Testis (tissue), 3 donors: ENCODE measurements around the gene ALG9. TPM values are rescaled to one million over a fixed set of nuclear protein-coding genes. Genes with fewer than 3 reads are reported as not detected.

ENCODE experiments used
- DNase-seq: peaks from one replicate; pipeline ENCODE4 v3.0.0-alpha.2; 2019
- H3K27ac ChIP-seq, 2 donors: fragments of 200-600 bp; sonication (generic); one replicate each; pipeline ENCODE4 v1.5.1; 2019
- H3K27me3 ChIP-seq: fragments of 200-600 bp; sonication (generic); one replicate; pipeline ENCODE4 v1.5.1; 2019
- H3K36me3 ChIP-seq: fragments of 200-600 bp; sonication (generic); one replicate; pipeline ENCODE4 v1.5.1; 2017; ENCODE audit warnings: low read depth; ENCODE audit errors: missing control alignments
- H3K4me1 ChIP-seq: fragments of 200-600 bp; sonication (generic); one replicate; pipeline ENCODE4 v1.5.1; 2019
- H3K4me3 ChIP-seq, 2 donors: fragments of 200-600 bp; sonication (generic); one replicate each; pipeline ENCODE4 v1.5.1; 2017 to 2019
- H3K9me3 ChIP-seq: fragments of 200-600 bp; sonication (generic); one replicate; pipeline ENCODE4 v1.5.1; 2017
- POLR2A ChIP-seq: fragments of 450-650 bp; IDR thresholded peaks from one replicate; pipeline ENCODE4 v1.6.1; 2017; ENCODE audit warnings: antibody characterized with exemption, mild to moderate bottlenecking, moderate library complexity
- WGBS, 2 donors: methylation state at CpG; one replicate each; pipeline ENCODE4 v1.1.5; 2018; 5-methylcytosine and 5-hydroxymethylcytosine counted together
- intact Hi-C: fragments of 100-400 bp; cut with DNase I; formaldehyde crosslinking; loops from one replicate; pipeline ENCODE4 v1.15.1; 2023; ENCODE audit warnings: low total_unique reads
- polyA plus RNA-seq: library from polyadenylated mRNA; stranded (reverse); fragments of 350-450 nt; fragmentation: Illumina TruSeq; extraction: RNeasy Lipid Tissue Mini Kit (QIAGEN cat#74804); gene quantifications from one replicate; pipeline ENCODE4 v1.2.3, GENCODE V29; 2014; ENCODE audit warnings: low read depth, low replicate concordance; ENCODE audit not compliant: insufficient read depth
- total RNA-seq, 2 donors: library from RNA; depleted of rRNA; stranded (reverse); fragments of >200 nt; gene quantifications; one replicate each; pipeline ENCODE4 v1.2.3, GENCODE V29; 2016
- TF ChIP-seq, protein P1 (sequence below), 3 experiments: fragments of 450-650 bp in 2 of 3; fragments of 200-600 bp in 1 of 3; sonication (generic) in 1 of 3; IDR thresholded peaks; one replicate each; pipeline ENCODE4 v1.5.1; 2016 to 2019; ENCODE audit warnings: antibody characterized with exemption in 3 of 3, mild to moderate bottlenecking in 2 of 3, moderate library complexity in 1 of 3

ALG9 gene
- total and polyA plus RNA-seq, 3 donors from 2014 or later, result 40.1 to 42.0 (median 41.3) TPM

DNA sequence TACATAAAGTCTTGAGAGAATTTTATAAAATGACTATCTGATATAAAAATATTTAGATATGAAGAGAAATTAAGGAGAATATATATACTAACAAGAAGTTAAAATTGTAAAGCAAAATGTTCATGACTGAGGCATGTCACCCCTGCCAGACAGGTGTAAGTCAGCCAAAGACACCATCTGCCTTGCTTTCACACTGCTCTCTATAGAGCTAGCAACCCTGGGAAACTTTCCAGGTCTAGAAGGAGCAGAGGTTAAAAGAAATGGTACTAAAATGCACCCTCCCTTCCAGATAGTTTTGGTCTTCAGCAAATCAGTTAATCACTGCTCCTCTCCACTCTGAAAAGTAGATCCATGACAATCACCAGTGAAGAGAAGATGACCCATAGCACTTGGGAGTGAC lies 121.7 kb downstream of the ALG9 start:
- Histone ChIP-seq H3K9me3 (no peaks in the 10 kb centered on the region), H3K4me3 (no peak overlapping the region), H3K27ac (no peak overlapping the region), H3K27me3 (no peaks in the 10 kb centered on the region), H3K4me1 (no peaks in the 10 kb centered on the region), H3K36me3 (no peaks in the 10 kb centered on the region)
- DNase-seq, result no peak
- no peak for TF ChIP-seq POLR2A
- TF ChIP-seq, protein P1, sequence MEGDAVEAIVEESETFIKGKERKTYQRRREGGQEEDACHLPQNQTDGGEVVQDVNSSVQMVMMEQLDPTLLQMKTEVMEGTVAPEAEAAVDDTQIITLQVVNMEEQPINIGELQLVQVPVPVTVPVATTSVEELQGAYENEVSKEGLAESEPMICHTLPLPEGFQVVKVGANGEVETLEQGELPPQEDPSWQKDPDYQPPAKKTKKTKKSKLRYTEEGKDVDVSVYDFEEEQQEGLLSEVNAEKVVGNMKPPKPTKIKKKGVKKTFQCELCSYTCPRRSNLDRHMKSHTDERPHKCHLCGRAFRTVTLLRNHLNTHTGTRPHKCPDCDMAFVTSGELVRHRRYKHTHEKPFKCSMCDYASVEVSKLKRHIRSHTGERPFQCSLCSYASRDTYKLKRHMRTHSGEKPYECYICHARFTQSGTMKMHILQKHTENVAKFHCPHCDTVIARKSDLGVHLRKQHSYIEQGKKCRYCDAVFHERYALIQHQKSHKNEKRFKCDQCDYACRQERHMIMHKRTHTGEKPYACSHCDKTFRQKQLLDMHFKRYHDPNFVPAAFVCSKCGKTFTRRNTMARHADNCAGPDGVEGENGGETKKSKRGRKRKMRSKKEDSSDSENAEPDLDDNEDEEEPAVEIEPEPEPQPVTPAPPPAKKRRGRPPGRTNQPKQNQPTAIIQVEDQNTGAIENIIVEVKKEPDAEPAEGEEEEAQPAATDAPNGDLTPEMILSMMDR (IDR thresholded peaks at IDR 0.05), result no peak
- intact Hi-C loops, result no loop called here

- DNase-seq, result no peak
- Histone ChIP-seq H3K27ac (peak overlapping the region in 1 of 2 donors; percentile 6), H3K4me1 (no peaks in the 10 kb centered on the region), H3K9me3 (no peaks in the 10 kb centered on the region), H3K4me3 (no peak overlapping the region), H3K36me3 (no peaks in the 10 kb centered on the region), H3K27me3 (no peaks in the 10 kb centered on the region)
- no peak for TF ChIP-seq POLR2A
- TF ChIP-seq, protein P1 (IDR thresholded peaks at IDR 0.05), result no peak
- intact Hi-C loops, result no loop called here
- WGBS, 2 donors, result 78 to 80% methylated on average over 7 of the region's 7 CpGs
These were observed 123.2 kb downstream of the ALG9 start for GRCh38 chr11:111748035-111748804.

DNA sequence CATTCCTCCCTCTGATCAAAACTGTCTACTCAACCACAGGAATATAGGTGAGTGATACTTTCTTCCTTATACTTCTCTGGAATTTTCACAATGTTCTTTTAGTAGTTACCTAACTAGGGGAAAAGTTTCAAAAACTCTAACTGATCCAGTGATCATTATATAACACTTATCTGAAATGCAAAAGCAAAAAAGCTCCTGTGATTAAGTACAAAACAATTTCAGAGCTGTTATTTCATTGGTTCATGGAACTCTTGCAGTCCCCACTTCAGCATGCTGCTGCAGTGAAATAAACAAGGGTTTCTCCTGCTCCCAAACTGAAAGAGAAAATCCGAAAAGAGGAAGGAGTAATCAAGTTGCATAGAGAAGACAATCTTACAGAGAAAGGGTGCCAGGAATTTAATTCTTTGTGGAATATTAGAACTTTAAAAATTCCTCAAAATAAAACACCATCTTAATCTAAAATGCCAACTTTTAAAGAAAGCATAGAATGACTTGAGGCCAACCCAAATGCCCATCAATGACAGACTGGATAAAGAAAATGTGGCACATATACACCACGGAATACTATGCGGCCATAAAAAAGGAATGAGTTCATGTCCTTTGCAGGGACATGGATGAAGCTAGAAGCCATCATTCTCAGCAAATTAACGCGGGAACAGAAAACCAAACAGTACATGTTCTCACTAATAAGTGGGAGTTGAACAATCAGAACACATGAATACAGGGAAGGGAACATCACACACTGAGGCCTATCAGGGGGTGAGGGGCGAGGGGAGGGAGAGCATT lies 125.5 kb downstream of the ALG9 start:
- Histone ChIP-seq H3K36me3 (no peaks in the 10 kb centered on the region), H3K27ac (peak overlapping the region in 1 of 2 donors; percentile 72), H3K4me3 (no peak overlapping the region), H3K27me3 (no peaks in the 10 kb centered on the region), H3K9me3 (no peaks in the 10 kb centered on the region), H3K4me1 (no peaks in the 10 kb centered on the region)
- intact Hi-C loops, result no loop called here
- TF ChIP-seq, protein P1 (IDR thresholded peaks at IDR 0.05), result no peak
- no peak for TF ChIP-seq POLR2A
- WGBS, 2 donors, result 85 to 90% methylated on average over 6 of the region's 6 CpGs
- no peak for DNase-seq

- no peak overlapping the region for H3K27ac ChIP-seq
- no peaks in the 10 kb centered on the region for H3K27me3 ChIP-seq
- no peaks in the 10 kb centered on the region for H3K36me3 ChIP-seq
- H3K4me3 ChIP-seq, result no peak overlapping the region
- intact Hi-C loops, result no loop called here
- no peaks in the 10 kb centered on the region for H3K9me3 ChIP-seq
- TF ChIP-seq, protein P1 (IDR thresholded peaks at IDR 0.05), result no peak
- no peak for TF ChIP-seq POLR2A
- WGBS, 2 donors, result 92 to 94% methylated on average over 2 of the region's 2 CpGs
- no peaks in the 10 kb centered on the region for H3K4me1 ChIP-seq
- DNase-seq, result no peak
These were observed 127.7 kb downstream of the ALG9 start for GRCh38 chr11:111743700-111744099.
